HepG2 (cell line): ENCODE data around the gene ALG11. TPM values are rescaled to one million over a fixed set of nuclear protein-coding genes. Genes with fewer than 3 reads are reported as not detected.

Source experiments
- CHD4 ChIP-seq: fragments of 200-600 bp; sonication (generic); IDR thresholded peaks from 2 replicates; pipeline ENCODE4 v1.7.0; 2017; ENCODE audit warnings: mild to moderate bottlenecking, low read length, borderline replicate concordance
- FOXM1 ChIP-seq: sonication (generic); formaldehyde crosslinking; IDR thresholded peaks from 2 replicates; pipeline ENCODE4 v1.5.0; 2020; ENCODE audit warnings: missing genetic modification reagents
- FOXO1 ChIP-seq: sonication (generic); formaldehyde crosslinking; IDR thresholded peaks from 2 replicates; pipeline ENCODE4 v1.4.0; 2020; ENCODE audit warnings: missing genetic modification reagents
- KDM6A ChIP-seq: IDR thresholded peaks from 2 replicates; pipeline ENCODE4 v1.6.1; 2016; ENCODE audit warnings: low read depth
- PATZ1 ChIP-seq: sonication (generic); formaldehyde crosslinking; IDR thresholded peaks from 2 replicates; pipeline ENCODE4 v1.4.0; 2020; ENCODE audit warnings: missing genetic modification reagents
- SAFB2 ChIP-seq: sonication (generic); formaldehyde crosslinking; IDR thresholded peaks from 2 replicates; pipeline ENCODE4 v1.5.1; 2020; ENCODE audit warnings: missing genetic modification reagents, low read depth, mild to moderate bottlenecking, borderline replicate concordance
- SMAD3 ChIP-seq: sonication (generic); formaldehyde crosslinking; IDR thresholded peaks from 2 replicates; pipeline ENCODE4 v1.4.0; 2020; ENCODE audit warnings: missing genetic modification reagents
- SNAPC5 ChIP-seq: sonication (generic); formaldehyde crosslinking; IDR thresholded peaks from 2 replicates; pipeline ENCODE4 v1.8.1; 2023; ENCODE audit warnings: mild to moderate bottlenecking, missing genetic modification reagents, borderline replicate concordance
- TEAD3 ChIP-seq: optimal IDR thresholded peaks from 2 replicates; pipeline ENCODE3; 2016; ENCODE audit warnings: borderline replicate concordance
- TFDP2 ChIP-seq: sonication (generic); formaldehyde crosslinking; IDR thresholded peaks from 2 replicates; pipeline ENCODE4 v1.4.0; 2020; ENCODE audit warnings: missing genetic modification reagents
- ZBTB7A ChIP-seq: sonication (generic); formaldehyde crosslinking; IDR thresholded peaks from 2 replicates; pipeline ENCODE4 v1.8.0; 2022; ENCODE audit warnings: mild to moderate bottlenecking, missing genetic modification reagents
- ZFP36 ChIP-seq: fragments of 150-350 bp; IDR thresholded peaks from 2 replicates; pipeline ENCODE4 v1.6.1; 2018; ENCODE audit warnings: borderline replicate concordance, low read length, low read depth; ENCODE audit not compliant: partially characterized antibody
- ZFX ChIP-seq: sonication (generic); formaldehyde crosslinking; IDR thresholded peaks from 2 replicates; pipeline ENCODE4 v1.4.0; 2020; ENCODE audit warnings: mild to moderate bottlenecking, low read depth, missing genetic modification reagents, moderate library complexity
- ZMAT3 ChIP-seq: sonication (generic); formaldehyde crosslinking; conservative IDR thresholded peaks from 2 replicates; pipeline ENCODE4 v1.7.0; 2021; ENCODE audit warnings: missing genetic modification reagents
- ZNF589 ChIP-seq: sonication (generic); formaldehyde crosslinking; conservative IDR thresholded peaks from 2 replicates; pipeline ENCODE4 v1.8.0; 2022; ENCODE audit warnings: mild to moderate bottlenecking, moderate library complexity, missing genetic modification reagents
- ZNF687 ChIP-seq: sonication (generic); formaldehyde crosslinking; IDR thresholded peaks from 2 replicates; pipeline ENCODE4 v1.5.1; 2020; ENCODE audit warnings: mild to moderate bottlenecking, missing genetic modification reagents, moderate library complexity
- polyA plus RNA-seq, 8 experiments: library from polyadenylated mRNA; depleted of rRNA in 3 of 8; stranded (reverse) in 7 of 8; unstranded in 1 of 8; fragments of >200 nt; fragmentation: Illumina TruSeq in 4 of 8; extraction: Trizol in 4 of 8; gene quantifications; 2 replicates each; pipeline versions ENCODE4 v1.2.1 to v1.2.3, GENCODE V29; 2011 to 2016; ENCODE audit warnings: low read depth in 4 of 8, missing spikeins in 1 of 8, mixed read lengths in 1 of 8; ENCODE audit not compliant: insufficient read depth in 1 of 8
- total RNA-seq, 5 experiments: library from RNA; depleted of rRNA; stranded (reverse); fragments of >200 nt; fragmentation: Illumina TruSeq; extraction: Trizol; gene quantifications; 2 replicates each; pipeline ENCODE4 v1.2.3, GENCODE V29; 2016; ENCODE audit warnings: low read depth in 1 of 5
- TF ChIP-seq, protein P1 (sequence below): sonication (generic); formaldehyde crosslinking; conservative IDR thresholded peaks from 2 replicates; pipeline ENCODE4 v1.4.0; 2020; ENCODE audit warnings: mild to moderate bottlenecking, missing genetic modification reagents, moderate library complexity

Gene ALG11
- total and polyA plus RNA-seq, 2 of the 13 experiments (the other 11 are each of a cell fraction or from before 2014, with no cell fraction given), result 14.7 to 27.9 TPM

GRCh38 chr13:52025475-52026245 lies 13.5 kb downstream of the ALG11 start (continued):
- TF ChIP-seq, protein P1, sequence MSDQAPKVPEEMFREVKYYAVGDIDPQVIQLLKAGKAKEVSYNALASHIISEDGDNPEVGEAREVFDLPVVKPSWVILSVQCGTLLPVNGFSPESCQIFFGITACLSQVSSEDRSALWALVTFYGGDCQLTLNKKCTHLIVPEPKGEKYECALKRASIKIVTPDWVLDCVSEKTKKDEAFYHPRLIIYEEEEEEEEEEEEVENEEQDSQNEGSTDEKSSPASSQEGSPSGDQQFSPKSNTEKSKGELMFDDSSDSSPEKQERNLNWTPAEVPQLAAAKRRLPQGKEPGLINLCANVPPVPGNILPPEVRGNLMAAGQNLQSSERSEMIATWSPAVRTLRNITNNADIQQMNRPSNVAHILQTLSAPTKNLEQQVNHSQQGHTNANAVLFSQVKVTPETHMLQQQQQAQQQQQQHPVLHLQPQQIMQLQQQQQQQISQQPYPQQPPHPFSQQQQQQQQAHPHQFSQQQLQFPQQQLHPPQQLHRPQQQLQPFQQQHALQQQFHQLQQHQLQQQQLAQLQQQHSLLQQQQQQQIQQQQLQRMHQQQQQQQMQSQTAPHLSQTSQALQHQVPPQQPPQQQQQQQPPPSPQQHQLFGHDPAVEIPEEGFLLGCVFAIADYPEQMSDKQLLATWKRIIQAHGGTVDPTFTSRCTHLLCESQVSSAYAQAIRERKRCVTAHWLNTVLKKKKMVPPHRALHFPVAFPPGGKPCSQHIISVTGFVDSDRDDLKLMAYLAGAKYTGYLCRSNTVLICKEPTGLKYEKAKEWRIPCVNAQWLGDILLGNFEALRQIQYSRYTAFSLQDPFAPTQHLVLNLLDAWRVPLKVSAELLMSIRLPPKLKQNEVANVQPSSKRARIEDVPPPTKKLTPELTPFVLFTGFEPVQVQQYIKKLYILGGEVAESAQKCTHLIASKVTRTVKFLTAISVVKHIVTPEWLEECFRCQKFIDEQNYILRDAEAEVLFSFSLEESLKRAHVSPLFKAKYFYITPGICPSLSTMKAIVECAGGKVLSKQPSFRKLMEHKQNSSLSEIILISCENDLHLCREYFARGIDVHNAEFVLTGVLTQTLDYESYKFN (CRISPR knock-in tag), result peak; percentile 98
- peak; percentile 86 for TF ChIP-seq ZNF687
- TF ChIP-seq FOXM1 (CRISPR knock-in tag), result no peak
- TF ChIP-seq SNAPC5 (CRISPR knock-in tag), result 0 out of 2 replicates have a peak, but pooled peaks have one; percentile 27
- TF ChIP-seq PATZ1 (CRISPR knock-in tag), result peak; percentile 39; the same call in 1 of the 2 replicates
- TF ChIP-seq TEAD3 (CRISPR knock-in tag), result peak; percentile 56
- 0 out of 2 replicates have a peak, but pooled peaks have one; percentile 25 for TF ChIP-seq CHD4
- no peak for TF ChIP-seq ZFP36
- peak; percentile 63 for TF ChIP-seq KDM6A (CRISPR knock-in tag)
- TF ChIP-seq ZBTB7A (CRISPR knock-in tag), result 0 out of 2 replicates have a peak, but pooled peaks have one; percentile 18
- peak; percentile 37; the same call in 1 of the 2 replicates for TF ChIP-seq TFDP2 (CRISPR knock-in tag)
- TF ChIP-seq SMAD3 (CRISPR knock-in tag), result peak; percentile 62; the same call in 1 of the 2 replicates
- TF ChIP-seq ZFX (CRISPR knock-in tag), result peak; percentile 62; the same call in 1 of the 2 replicates
- 0 out of 2 replicates have a peak, but pooled peaks have one; percentile 27 for TF ChIP-seq ZMAT3 (CRISPR knock-in tag)
- 0 out of 2 replicates have a peak, but pooled peaks have one; percentile 78 for TF ChIP-seq SAFB2 (CRISPR knock-in tag)
- TF ChIP-seq ZNF589 (CRISPR knock-in tag), result 0 out of 2 replicates have a peak, but pooled peaks have one; percentile 47
- peak; percentile 62 for TF ChIP-seq FOXO1 (CRISPR knock-in tag)
